ENCODE measurements around the gene ARSI.
"Not testable (repeated sequence)": the region's sequence is repeated elsewhere in the genome, so short reads cannot be mapped to it uniquely, and the experiment has no call there.

ARSI gene

DNA sequence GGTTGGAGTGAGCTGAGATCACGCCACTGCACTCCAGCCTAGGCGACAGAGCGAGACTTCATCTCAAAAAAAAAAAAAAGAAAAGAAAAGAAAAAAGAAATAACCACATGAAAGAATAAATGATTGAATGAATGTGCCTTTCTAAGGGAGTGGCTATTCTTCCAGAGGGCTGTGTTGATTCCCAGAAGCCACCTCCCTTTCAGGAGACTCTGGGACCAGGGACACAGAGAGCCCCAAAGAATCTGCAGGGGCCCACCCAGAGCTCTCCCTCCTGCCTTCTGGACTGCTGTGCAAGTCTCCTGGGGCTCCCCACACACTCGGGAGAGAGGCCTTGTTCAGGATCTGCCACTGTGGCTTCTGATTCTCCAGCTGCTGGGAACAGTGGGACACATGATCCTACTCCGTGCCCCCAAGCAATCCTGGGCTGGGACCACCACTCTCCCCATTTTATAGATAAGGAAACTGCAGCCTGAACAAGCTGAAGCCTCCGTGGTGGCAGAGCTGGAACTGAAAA is 36.8 kb downstream of the ARSI start:
- no peak for DNase-seq (ENCODE audit: low spot score)

DNA sequence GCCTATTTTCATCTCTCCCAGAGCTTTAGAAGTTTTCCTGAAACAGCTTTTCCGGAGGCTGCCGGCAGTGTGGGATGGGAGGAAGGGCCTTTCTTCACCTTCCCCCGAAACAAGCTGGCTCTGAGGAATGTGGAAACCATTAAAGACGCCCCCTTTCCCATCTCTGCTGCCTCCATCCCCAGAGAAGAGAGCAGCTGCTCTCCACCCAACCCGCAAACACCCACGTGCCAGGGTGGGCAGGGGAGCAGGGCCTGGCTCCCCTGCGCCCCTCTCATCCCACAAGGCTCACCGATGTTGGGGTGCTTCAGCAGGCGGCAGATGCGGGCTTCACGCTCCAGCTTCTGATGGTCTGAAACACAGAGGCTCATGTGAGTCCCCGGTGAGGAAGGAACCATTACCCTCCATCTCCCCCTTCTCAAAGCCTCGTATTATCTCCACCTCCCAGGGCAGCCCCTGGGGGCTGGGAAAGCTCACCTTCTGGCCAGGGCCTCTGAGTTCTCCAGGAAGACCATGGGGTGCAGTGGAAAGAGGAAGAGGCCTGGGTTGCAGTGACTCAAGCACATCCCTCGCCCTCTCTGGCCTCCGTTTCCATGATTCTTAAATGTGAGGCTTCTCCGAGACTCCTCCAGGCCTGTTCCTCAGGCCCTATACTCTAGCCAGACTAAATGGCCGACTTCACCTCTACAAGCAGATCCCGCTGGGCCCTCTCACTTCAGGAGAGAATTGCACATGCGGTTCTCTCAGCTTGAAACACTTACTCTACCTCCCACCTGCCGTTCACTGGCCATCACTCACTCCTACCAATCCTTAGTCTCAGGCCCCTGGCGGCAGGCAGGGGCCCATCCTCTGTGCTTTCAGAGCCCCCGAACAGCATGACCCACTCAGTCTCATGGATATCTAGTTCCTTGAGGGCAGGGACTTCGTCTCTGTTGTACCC is 37.8 kb downstream of the ARSI start:
- DNase-seq (ENCODE audit: low spot score) = no peak

DNA sequence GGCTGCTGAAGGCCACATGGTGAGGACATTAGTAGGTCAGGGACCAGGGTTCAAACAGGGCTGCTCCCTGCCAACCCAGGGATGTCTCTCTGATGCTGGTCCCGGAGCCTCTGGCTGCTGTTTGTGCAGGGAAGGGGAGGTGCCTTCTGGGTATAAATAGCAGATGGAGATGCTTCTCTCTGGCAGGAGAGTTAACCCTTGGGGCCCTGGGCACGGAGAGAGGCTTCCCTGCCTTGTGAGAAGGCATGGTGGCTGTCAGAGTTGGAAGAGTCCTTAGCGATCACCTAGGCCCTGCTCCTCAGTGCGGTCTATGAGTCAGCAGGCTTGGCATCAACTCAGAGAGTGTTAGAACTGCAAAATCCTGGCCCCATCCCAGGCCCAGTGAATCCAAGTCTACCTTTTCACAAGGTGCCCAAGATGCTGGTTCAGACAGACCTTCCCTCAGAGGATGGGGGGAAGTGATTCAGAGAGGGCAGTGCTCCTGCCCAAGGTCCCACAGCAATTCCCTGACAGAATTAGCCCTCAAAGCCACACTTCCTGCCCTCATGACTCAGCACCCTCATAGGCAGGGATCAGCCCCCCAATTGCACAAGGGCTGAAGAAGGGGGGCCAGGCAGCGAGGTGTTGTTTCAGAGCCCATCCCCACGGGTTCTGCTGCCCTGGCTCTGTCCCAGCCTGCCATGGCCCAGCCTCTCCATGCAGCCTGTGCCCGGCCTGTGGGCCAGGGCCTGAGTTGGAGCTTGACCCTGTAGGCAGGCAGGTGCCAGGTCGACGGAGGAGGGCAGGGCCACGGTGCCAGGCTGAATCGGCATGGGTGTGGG is 38.7 kb downstream of the ARSI start:
- DNase-seq (ENCODE audit: low spot score) = peak; percentile 36

DNA sequence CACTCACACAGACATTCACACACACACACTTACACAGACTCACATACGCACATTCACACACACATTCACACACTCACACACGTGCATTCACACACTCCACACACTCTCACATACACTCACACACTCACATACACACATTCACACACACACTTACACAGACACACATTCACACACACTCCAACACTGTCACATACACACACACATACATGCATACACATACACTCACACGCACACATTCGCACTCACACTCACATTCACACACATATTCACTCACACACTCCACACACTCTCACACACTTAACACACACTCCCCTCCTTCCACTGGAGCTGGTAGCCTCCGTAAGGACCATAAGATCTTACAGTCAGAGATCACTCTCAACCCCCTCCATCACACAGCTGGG is 39.3 kb downstream of the ARSI start:
- no peak for DNase-seq (ENCODE audit: low spot score)

DNA sequence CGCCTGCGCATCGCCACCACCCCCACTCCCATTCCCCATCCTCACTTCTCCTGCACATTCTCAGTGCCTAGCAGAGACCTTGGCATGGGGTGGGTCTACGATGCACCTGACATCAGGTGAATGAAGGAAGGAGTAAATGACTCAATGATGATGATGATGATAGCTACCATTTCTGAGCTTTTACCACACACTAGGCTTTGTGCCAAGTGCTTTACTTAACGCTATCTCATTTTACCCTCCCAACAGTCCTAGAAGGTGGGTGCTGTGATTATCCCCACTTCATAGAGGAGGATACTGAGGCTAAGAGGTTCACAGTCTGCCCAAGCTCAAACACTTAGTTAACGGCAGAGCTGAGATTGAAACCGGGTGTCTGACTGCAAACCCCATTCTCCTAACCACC is 40.2 kb downstream of the ARSI start:
- DNase-seq (ENCODE audit: low spot score) = no peak

DNA sequence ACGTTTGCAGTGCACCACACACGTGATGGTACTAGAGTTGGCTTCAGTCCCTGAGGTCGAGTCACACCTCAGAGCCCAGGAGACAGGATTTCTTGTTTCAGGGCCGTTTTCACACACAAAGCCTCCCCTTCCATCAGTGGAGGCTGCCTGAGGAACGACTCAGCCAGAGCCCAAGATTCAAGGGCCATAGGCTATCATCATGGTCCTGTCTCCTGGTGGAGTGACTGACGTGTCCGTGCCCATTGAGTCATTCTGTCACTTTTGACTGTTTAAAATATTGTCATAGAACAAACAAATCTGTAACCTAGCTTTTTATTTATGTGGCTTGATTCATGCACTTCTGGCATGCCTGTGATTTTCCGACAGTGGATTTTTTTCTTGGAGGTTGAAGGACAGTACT is 41.5 kb downstream of the ARSI start:
- no peak for DNase-seq (ENCODE audit: low spot score)

DNA sequence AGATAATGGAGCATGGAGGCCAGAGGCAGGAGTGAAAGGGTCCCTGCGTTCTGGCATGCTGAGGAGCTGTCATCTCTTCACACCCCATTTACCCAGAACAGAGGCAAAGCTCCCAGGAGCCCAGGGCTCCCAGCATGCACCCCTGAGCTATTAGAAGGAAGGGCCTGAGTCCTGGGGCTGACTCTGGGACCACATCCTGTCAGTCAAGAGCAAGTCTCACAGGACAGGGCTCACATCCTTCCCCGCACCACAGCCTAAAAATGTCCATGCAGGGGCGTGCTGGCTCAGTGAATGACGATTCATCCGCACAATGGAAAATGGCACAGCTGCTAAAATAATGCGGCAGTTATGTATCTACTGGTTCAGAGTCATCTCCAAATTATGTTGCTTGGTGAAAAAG is 44.6 kb downstream of the ARSI start:
- no peak for DNase-seq (ENCODE audit: low spot score)

DNA sequence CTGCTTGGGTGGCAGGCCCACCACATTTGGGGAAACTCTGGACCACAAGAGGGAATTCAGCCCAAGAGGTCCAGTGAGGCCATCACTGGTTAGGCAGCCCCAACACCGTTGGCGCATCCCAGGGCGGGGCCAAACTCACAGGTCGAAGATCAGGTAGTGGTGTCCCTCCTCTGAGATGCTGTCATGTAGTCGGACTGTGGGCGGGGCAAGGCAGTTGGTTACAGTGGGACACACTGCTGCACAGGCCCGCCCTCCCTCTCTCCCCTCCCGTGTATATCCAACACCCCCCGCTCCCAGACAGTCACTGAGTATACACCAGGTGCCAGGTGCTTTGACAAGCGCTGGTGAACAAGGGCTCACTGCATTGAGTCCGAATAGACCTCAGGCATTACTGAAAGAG is 45.3 kb downstream of the ARSI start:
- DNase-seq (ENCODE audit: low spot score) = no peak

DNA sequence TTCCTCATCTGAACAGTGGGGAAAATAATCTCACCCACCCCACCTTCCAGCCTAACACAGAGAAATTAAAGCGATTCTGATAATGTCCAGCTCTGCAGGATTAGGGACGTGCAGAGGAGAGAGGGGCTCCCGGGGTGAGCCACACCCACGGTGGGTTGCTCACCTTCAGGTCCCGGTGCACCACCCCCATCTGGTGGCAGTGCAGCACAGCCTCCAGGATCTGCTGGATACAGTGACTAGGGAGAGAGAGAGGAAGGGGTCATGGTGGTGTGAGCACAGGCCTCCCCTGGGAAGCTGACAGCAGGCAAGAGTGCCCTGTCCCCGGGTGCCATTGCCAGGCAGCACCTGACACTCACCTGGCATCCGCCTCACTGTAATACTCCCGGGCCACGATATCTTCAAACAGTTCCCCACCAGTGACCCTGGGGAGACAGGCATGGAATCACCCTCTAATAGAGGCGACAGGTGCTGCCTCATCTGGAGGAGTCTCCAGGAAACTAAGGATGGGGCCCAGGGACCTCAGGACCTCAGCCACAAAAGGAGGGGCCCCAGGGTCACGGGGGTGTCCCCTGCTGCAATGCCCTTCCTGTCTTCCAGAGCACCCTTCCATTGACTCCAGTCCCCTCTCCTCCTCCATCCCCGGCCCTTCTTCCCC is 46.2 kb downstream of the ARSI start:
- DNase-seq (ENCODE audit: low spot score) = no peak

DNA sequence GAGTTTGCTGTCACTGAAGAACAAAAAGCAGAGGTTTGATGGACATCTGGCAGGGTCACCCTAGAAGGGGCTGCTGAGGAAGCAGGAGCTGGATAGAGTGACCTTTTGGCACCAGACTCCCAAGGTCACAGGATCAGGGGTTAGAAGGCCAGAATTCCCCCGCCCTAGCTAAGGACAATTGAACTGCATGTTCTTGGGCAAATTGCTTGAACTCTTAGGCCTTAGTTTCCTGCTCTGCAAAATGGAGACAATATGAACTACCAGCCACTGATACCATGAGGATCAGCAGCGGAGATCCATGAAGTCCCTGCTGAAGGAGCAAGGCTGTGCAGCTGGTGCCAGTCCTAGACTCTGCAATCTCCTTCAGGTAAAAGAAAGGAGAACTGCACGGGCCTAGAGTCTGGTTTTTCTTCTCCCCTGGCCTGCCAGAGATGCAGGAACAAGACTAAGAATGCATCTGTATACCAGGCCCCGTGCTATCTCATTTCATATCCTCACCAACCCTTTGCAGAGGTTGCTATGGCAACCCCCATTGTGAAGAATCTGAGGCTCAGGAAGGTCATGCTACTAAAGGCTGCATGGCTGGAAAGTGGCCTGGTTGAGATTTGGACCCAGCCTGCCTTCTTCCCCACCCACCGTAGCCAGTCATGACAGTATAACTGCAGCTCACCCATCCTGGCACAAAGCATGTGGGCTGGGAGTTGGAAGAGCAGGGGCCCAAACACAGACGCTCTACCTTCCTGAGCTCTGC is 46.9 kb downstream of the ARSI start:
- DNase-seq (ENCODE audit: low spot score) = peak; percentile 33

DNA sequence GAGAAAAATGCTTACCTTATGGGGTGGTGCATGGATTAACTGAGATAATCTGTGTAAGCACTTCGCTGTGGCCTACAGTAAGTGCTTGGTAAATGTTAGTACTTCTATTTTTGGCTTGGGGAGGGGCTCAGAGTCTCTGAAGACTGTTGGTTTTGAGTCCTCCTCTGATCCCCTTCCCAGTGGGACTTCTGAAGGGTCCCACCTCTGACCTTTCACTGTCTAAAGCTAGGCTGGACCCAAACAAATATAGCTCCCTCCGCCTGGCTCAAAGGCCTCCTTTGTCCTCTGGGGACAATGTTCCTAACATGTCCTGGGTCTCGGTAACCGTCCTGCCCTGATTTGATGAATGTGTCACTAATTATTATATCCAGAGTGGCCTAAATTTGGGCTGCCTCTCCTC is 47.9 kb downstream of the ARSI start:
- DNase-seq (ENCODE audit: low spot score) = no peak

DNA sequence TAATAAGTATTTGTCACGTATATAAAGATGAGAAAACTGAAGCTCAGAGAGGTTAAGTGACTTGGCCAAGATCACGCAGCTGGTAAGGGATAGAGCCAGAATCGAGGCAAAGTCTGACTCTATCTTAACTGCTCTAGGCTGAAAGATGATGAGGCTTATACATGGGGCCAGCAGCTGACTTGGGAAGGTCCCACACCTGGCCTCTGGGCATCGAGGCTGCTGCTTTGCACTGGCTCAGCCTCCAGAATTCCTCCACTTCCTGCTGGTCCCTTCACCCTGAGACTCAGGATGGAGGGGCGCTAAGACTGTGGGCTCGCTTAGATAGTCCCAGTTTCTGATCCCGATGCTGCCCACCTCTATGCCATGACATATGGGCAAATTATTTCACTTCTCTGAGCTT is 48.3 kb downstream of the ARSI start:
- no peak for DNase-seq (ENCODE audit: low spot score)

DNA sequence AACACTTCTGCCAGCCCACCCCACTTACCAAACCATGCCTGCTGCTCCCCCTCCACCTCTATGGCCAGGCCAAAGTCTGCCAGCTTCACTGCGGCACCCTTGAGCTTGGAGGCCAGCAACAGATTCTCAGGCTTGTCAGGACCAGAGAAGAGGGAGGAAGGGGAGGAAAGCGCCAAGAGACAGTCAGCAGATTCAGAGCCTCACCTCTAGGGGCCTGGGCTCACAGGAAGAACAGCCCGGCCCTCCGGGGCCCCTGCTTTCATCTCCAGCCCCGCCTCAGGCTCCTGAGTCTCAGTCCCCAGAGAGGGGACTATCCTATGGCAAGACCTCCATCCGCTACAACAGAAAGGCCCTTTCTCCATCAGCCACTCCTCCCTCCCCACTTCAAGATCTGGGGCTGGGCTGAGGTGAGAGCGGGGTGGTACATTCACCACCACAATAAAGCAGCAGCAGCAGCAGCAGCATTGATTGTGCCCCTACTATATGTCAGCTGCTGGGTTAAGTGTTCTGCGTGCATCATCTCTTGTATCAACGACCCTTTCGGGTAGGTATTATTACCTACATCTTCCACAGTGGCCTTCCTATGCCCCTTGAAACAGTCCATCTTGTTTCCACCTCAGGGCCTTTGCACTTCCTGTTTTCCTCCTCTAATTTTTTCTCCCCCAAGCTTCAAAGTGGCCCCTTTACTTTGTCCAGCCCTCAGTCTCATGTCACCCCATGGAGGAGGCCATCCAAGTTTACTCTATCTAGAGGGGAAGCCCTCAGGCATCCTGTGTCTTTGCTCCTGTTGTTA is 49.1 kb downstream of the ARSI start:
- DNase-seq (ENCODE audit: low spot score) = no peak

DNA sequence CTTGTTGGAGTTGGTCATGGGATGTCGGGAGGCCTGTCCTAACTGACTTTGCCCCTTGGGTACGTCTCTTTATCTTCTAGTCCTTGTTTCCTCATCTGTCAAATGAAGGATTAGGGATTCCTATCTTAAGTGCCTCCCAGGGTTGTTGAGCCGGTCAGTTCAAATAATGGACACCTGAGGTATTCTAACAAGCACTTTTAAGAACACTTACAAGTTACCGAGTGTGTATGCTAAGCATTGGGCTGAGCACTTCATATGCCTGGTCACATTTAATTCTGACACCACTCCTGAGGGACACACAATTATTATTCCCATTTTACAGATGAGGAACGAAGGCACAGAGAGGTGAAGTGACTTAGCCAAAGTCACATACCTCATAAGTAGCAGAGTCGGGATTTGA is 50.2 kb downstream of the ARSI start:
- DNase-seq (ENCODE audit: low spot score) = no peak

DNA sequence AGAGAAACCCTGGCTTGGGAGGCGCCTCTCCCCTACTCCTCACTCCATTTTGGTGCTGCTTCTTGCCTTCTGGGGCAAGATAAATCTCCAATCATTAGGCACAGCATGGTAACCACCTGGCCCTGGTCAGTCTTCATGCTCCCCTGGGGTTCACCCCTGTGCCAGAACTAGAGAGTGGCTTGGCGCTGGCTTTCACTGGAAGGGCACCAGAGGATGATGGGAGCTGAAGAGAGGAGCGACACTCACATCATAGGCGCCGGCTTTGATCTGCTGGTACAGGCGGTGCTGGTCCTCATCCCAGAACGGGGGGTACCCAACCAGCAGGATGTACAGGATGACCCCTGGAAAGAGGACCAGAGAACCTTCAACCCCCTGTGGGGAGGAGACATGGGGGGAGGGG is 51.2 kb downstream of the ARSI start:
- no peak for DNase-seq (ENCODE audit: low spot score)

DNA sequence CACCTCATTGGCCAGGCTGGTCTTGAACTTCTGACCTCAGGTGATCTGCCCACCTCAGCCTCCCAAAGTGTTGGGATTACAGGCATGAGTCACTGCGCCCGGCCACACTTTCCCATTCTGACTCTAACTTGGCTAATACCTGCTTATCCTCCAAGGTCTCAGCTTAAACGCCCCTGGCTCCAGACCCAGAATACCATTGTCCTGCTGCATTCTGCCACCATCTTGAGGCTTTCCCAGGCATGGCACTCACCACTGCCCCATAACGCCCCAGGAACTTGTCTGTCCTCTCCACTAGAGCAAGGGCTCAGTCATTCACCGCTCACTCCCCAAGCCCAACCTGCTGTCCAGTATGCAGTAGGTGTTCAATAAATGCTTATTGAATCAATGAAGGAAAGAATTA is 53.0 kb downstream of the ARSI start:
- DNase-seq (ENCODE audit: low spot score) = no peak

DNA sequence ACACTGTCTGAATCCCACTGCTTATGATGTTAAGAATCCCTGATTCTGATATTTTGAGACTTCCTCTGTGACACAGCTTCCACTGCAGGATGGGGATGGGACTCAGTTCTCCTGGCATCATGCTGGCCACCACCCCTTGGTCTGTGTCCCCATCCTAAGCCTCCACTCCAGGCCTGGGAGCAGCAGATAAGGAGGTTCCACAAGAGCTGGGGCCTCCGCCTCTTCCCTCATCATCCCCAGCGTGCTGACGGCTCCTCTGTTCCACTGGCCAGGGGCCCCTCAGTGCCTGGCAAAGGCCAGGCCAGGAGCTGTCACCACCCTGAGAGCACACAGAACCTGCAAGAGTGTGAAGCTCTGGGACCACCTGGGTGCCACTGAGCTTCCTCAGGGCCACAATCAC is 53.8 kb downstream of the ARSI start:
- no peak for DNase-seq (ENCODE audit: low spot score)

DNA sequence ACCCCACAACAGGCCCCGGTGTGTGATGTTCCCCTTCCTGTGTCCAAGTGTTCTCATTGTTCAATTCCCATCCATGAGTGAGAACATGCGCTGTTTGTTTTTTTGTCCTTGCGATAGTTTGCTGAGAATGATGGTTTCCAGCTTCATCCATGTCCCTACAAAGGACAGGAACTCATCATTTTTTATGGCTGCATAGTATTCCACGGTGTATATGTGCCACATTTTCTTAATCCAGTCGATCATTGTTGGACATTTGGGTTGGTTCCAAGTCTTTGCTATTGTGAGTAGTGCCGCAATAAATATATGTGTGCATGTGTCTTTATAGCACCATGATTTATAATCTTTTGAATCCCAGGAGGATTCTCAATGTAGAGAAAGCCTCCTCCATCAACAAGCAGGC is 54.2 kb downstream of the ARSI start:
- DNase-seq (ENCODE audit: low spot score) = not testable (repeated sequence)

DNA sequence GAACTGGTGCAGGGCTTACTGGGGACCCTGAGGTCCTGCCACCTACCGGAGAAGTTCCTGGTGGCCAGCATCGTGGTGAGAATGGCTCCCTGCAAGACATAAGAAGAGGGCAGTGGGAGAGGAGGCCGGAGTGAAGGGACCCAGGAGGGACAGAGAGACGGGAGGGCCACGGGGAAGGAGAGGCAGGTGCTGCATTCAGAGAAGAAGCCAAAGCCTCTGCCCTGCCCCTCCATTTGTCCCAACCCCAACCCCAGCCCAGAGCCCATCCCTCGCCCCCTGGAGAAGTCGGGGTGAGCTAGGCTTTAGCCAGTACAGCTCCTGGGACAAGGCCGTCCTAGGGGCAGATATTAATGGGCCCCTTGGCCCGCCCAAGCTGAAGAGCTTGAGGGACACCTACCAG is 55.0 kb downstream of the ARSI start:
- DNase-seq (ENCODE audit: low spot score) = no peak

DNA sequence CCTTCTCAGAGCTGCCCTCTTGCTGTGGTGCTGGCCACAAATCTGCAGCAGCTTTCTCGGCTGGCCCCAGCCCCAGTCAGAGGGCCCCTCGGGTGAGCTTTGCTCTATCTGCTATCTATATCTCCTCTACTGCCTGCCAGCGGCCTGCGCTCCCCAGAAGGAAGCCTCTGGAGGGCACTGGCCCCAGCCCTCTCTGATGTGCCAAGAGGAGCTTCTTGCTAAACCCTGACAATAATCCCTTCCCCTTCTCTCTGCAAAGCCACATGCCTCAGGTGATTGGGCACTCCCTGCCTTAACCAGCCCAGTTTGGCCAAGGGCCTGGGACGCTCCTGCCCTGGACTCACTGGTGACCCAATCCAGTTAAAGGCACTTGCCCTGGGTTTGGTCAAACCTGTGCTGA is 55.9 kb downstream of the ARSI start:
- no peak for DNase-seq (ENCODE audit: low spot score)

DNA sequence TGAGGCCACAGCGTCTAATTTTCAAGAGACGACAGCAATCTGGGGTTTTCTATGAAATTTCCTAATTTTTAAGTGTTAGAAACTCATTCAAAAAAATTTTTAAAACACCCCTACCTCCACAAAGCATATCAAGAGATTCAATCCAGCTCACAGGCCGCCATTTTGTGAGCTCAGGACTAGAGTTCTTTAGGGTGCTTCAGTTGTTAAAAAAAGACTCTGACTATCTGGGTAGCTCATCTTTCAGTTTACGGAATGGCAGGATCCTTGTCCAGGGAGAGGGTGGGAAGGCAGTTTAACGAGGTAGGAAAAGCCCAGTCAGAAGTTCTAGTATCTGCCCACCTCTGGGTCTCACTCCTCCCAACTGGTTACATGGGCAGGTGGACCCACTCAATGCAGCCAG is 56.3 kb downstream of the ARSI start:
- no peak for DNase-seq (ENCODE audit: low spot score)

Measured in kidney capillary endothelial cell (primary cell).